GM12878 (cell line): ENCODE results near the gene MACROD2. TPM values are rescaled to one million over a fixed set of nuclear protein-coding genes. Genes with fewer than 3 reads are reported as not detected.

Experiments used
- ATAC-seq: fragments of 200-7000 bp; cut with Tn5 transposase; 3 replicates; pipeline ENCODE4 v1.9.1; 2020; ENCODE audit warnings: mild to moderate bottlenecking, moderate library complexity
- BruUV-seq: library from RNA; stranded (reverse); fragments of 400-500 nt; replicated peaks from 2 replicates; lab custom pipeline; 2021; lab: Mats Ljungman, UMichigan
- CTCF ChIA-PET: fragments of 300-600 bp; sonication (Branson Sonifier 250); formaldehyde crosslinking; extraction: SDS; loops from one replicate; lab custom pipeline; 2021; ENCODE audit warnings: inconsistent platforms; lab: Yijun Ruan, JAX
- POLR2A ChIA-PET: fragments of 350-600 bp; formaldehyde crosslinking; extraction: SDS; loops from one replicate; lab custom pipeline; 2021; ENCODE audit warnings: inconsistent platforms; lab: Charles Lee
- RAD21 ChIA-PET: fragments of 300-600 bp; sonication (Branson Sonifier 250); formaldehyde crosslinking; loops from one replicate; lab custom pipeline; 2023; ENCODE audit warnings: antibody characterized with exemption; ENCODE audit not compliant: unreplicated experiment; lab: Charles Lee
- SMC1A ChIA-PET: fragments of 300-600 bp; sonication (Branson Sonifier 250); formaldehyde crosslinking; loops from one replicate; lab custom pipeline; 2023; ENCODE audit not compliant: unreplicated experiment, uncharacterized antibody; lab: Charles Lee
- DNase-seq: peaks from one replicate; pipeline ENCODE4 v3.0.0-alpha.2; 2011; ENCODE audit warnings: low read depth, low spot score
- FAIRE-seq: peaks from 3 replicates; lab custom pipeline; 2011; peaks lifted over from hg19 to GRCh38; lab: Jason Lieb, UNC
- H2AFZ ChIP-seq: 2 replicates; pipeline ENCODE4 v1.6.0; 2011; ENCODE audit warnings: low read depth, low read length, control low read depth; ENCODE audit not compliant: control insufficient read depth
- H3K27ac ChIP-seq: 2 replicates; pipeline ENCODE4 v1.5.1; 2011; ENCODE audit warnings: control low read depth; ENCODE audit not compliant: control insufficient read depth, insufficient read depth
- H3K27me3 ChIP-seq, 2 experiments: replicated peaks in 1 of 2; 2 replicates each; pipeline versions ENCODE4 v1.6.0 to v1.6.1; 2011; ENCODE audit warnings: low read length in 1 of 2; ENCODE audit not compliant: control insufficient read depth in 2 of 2, insufficient read depth in 2 of 2
- H3K36me3 ChIP-seq, 2 experiments: 2 replicates each; pipeline ENCODE4 v1.5.1; 2011; ENCODE audit warnings: low read length in 1 of 2; ENCODE audit not compliant: control insufficient read depth in 2 of 2, insufficient read depth in 2 of 2
- H3K4me1 ChIP-seq: 2 replicates; pipeline ENCODE4 v1.6.1; 2011; ENCODE audit warnings: mild to moderate bottlenecking, low read length, moderate library complexity, mixed read lengths; ENCODE audit not compliant: control insufficient read depth, insufficient read depth
- H3K4me2 ChIP-seq: 2 replicates; pipeline ENCODE4 v1.6.0; 2011; ENCODE audit warnings: control low read depth; ENCODE audit not compliant: control insufficient read depth, insufficient read depth
- H3K4me3 ChIP-seq: fragments of 200-600 bp; sonication (generic); 2 replicates; pipeline ENCODE4 v1.5.1; 2016
- H3K79me2 ChIP-seq: 2 replicates; pipeline ENCODE4 v1.6.0; 2011; ENCODE audit warnings: low read length; ENCODE audit not compliant: control insufficient read depth, insufficient read depth
- H3K9ac ChIP-seq: 2 replicates; pipeline ENCODE4 v1.8.0; 2011; ENCODE audit warnings: low read length, control low read depth, mixed read lengths; ENCODE audit not compliant: control insufficient read depth, insufficient read depth
- H3K9me3 ChIP-seq: replicated peaks from 3 replicates; pipeline ENCODE4 v1.5.1; 2011; ENCODE audit warnings: mild to moderate bottlenecking, low read length; ENCODE audit not compliant: control insufficient read depth, insufficient read depth
- H4K20me1 ChIP-seq: 2 replicates; pipeline ENCODE4 v1.6.0; 2011; ENCODE audit not compliant: control insufficient read depth, insufficient read depth
- BRCA1 ChIP-seq: IDR thresholded peaks from 2 replicates; pipeline ENCODE4 v1.6.1; 2011; ENCODE audit warnings: low read depth, low read length, improper control_type of control experiment
- CHD1 ChIP-seq: IDR thresholded peaks from 2 replicates; pipeline ENCODE4 v1.6.1; 2012; ENCODE audit warnings: low read depth, low read length, improper control_type of control experiment
- GATAD2B ChIP-seq: fragments of 450-650 bp; conservative IDR thresholded peaks from 2 replicates; pipeline ENCODE4 v1.6.1; 2017; ENCODE audit warnings: low read depth, mild to moderate bottlenecking, moderate library complexity
- HCFC1 ChIP-seq: fragments of 150-350 bp; IDR thresholded peaks from 2 replicates; pipeline ENCODE4 v1.6.1; 2014; ENCODE audit warnings: low read length
- HSF1 ChIP-seq: fragments of 150-350 bp; IDR thresholded peaks from 2 replicates; pipeline ENCODE4 v1.6.1; 2014; ENCODE audit warnings: mild to moderate bottlenecking, low read depth, low read length
- IKZF1 ChIP-seq: fragments of 450-650 bp; conservative IDR thresholded peaks from 2 replicates; pipeline ENCODE4 v1.6.1; 2017; ENCODE audit warnings: antibody characterized with exemption, mild to moderate bottlenecking
- NR2C2 ChIP-seq: IDR thresholded peaks from 2 replicates; pipeline ENCODE4 v1.6.1; 2011; ENCODE audit warnings: borderline replicate concordance, low read depth; ENCODE audit not compliant: control insufficient read depth, insufficient read length
- SMAD5 ChIP-seq: IDR thresholded peaks from 2 replicates; pipeline ENCODE4 v1.6.1; 2016; ENCODE audit warnings: antibody characterized with exemption, low read depth
- SRF ChIP-seq, 2 experiments: IDR thresholded peaks; 2 replicates each; pipeline ENCODE4 v1.6.1; 2011; ENCODE audit warnings: low read depth in 2 of 2, low read length in 2 of 2, mild to moderate bottlenecking in 1 of 2, moderate library complexity in 1 of 2
- SUZ12 ChIP-seq: fragments of 200-600 bp; sonication (generic); IDR thresholded peaks from one replicate; pipeline ENCODE4 v1.6.1; 2018; ENCODE audit warnings: antibody characterized with exemption, mild to moderate bottlenecking; ENCODE audit not compliant: unreplicated experiment
- TAF1 ChIP-seq: IDR thresholded peaks from 2 replicates; pipeline ENCODE4 v1.6.1; 2011; ENCODE audit warnings: mild to moderate bottlenecking, low read depth, low read length, borderline replicate concordance
- TARDBP ChIP-seq: IDR thresholded peaks from 2 replicates; pipeline ENCODE4 v1.6.1; 2016; ENCODE audit warnings: borderline replicate concordance
- TBL1XR1 ChIP-seq: IDR thresholded peaks from 2 replicates; pipeline ENCODE4 v1.6.1; 2012; ENCODE audit warnings: low read depth, low read length, improper control_type of control experiment
- YY1 ChIP-seq: IDR thresholded peaks from 2 replicates; pipeline ENCODE4 v1.6.1; 2011; ENCODE audit warnings: low read depth, mild to moderate bottlenecking, low read length
- in situ Hi-C: fragments of 300-500 bp; cut with MboI; formaldehyde crosslinking; loops from 9 replicates; pipeline ENCODE4 v1.14.3; 2018; ENCODE audit warnings: mixed read lengths
- intact Hi-C: fragments of 100-400 bp; cut with micrococcal nuclease; formaldehyde crosslinking; loops from one replicate; pipeline ENCODE4 v1.14.2; 2022; ENCODE audit not compliant: unreplicated experiment
- polyA plus RNA-seq, 11 experiments: library from polyadenylated mRNA; depleted of rRNA in 4 of 11; unstranded in 6 of 11; stranded (reverse) in 5 of 11; fragments of >200 nt; fragmentation: Nextera tagmentation in 4 of 11; fragmentation: Illumina TruSeq in 1 of 11; extraction: Ambion mirVana in 4 of 11; extraction: Trizol in 1 of 11; gene quantifications; 1 replicate in 1 of 11; 2 replicates in 10 of 11; pipeline versions ENCODE4 v1.2.1 to v1.2.3, GENCODE V29; 2011 to 2016; ENCODE audit warnings: inconsistent platforms in 2 of 11, missing spikeins in 2 of 11, low read depth in 1 of 11
- total RNA-seq, 4 experiments: library from RNA; depleted of rRNA in 3 of 4; stranded (reverse); fragments of >200 nt in 3 of 4; fragmentation: Illumina TruSeq in 1 of 4; extraction: Trizol in 1 of 4; gene quantifications; 2 replicates each; pipeline versions ENCODE4 v1.2.1 to v1.2.3, GENCODE V29; 2013 to 2021
- TF ChIP-seq, protein P1 (sequence below): IDR thresholded peaks from 2 replicates; pipeline ENCODE4 v1.6.1; 2011; ENCODE audit warnings: borderline replicate concordance, low read depth, mild to moderate bottlenecking, moderate library complexity, mixed read lengths, low read length; ENCODE audit not compliant: insufficient read depth; ENCODE audit errors: extremely low read length
- TF ChIP-seq, protein P2 (sequence below): fragments of 450-650 bp; formaldehyde crosslinking; IDR thresholded peaks from 2 replicates; pipeline ENCODE4 v1.5.0; 2022; ENCODE audit warnings: mild to moderate bottlenecking, missing genetic modification characterization

The MACROD2 gene
- total and polyA plus RNA-seq, 10 of the 15 experiments (the other 5 are each of a cell fraction or from before 2014, with no cell fraction given), result 1.1 to 21.5 (median 2.2) TPM

DNA sequence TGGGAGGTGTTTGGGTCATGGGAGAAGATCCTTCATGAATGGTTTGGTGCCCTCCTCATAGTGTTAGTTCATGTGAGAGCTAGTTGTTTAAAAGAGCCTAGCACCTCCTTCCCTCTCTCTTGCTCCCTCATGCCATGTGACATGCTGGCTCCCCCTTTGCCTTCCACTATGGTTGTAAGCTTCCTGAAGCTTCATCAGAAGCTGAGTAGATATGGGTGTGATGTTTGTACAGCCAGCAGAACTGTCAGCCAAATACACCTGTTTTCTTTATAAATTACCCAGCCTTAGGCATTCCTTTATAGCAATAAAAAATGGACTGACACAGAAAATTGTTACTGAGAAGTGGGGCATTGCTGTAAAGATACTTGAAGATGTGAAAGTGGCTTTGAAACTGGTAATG, 1073.2 kb downstream of the MACROD2 start:
- ChIA-PET RAD21 (no interaction called here), CTCF (no interaction called here), SMC1A (no interaction called here), POLR2A (no interaction called here)
- TF ChIP-seq TBL1XR1 (no peak), SMAD5 (no peak), HSF1 (no peak), YY1 (no peak), HCFC1 (no peak), CHD1 (no peak), NR2C2 (no peak), SUZ12 (no peak), SRF (IDR thresholded peaks at IDR 0.05; ENCODE audit: low read depth in 2 of 2, low read length in 2 of 2) (no peak), IKZF1 (no peak), BRCA1 (no peak), GATAD2B (no peak), TAF1 (no peak), TARDBP (no peak)
- TF ChIP-seq, protein P1, sequence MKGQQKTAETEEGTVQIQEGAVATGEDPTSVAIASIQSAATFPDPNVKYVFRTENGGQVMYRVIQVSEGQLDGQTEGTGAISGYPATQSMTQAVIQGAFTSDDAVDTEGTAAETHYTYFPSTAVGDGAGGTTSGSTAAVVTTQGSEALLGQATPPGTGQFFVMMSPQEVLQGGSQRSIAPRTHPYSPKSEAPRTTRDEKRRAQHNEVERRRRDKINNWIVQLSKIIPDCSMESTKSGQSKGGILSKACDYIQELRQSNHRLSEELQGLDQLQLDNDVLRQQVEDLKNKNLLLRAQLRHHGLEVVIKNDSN, result no peak
- TF ChIP-seq, protein P2, sequence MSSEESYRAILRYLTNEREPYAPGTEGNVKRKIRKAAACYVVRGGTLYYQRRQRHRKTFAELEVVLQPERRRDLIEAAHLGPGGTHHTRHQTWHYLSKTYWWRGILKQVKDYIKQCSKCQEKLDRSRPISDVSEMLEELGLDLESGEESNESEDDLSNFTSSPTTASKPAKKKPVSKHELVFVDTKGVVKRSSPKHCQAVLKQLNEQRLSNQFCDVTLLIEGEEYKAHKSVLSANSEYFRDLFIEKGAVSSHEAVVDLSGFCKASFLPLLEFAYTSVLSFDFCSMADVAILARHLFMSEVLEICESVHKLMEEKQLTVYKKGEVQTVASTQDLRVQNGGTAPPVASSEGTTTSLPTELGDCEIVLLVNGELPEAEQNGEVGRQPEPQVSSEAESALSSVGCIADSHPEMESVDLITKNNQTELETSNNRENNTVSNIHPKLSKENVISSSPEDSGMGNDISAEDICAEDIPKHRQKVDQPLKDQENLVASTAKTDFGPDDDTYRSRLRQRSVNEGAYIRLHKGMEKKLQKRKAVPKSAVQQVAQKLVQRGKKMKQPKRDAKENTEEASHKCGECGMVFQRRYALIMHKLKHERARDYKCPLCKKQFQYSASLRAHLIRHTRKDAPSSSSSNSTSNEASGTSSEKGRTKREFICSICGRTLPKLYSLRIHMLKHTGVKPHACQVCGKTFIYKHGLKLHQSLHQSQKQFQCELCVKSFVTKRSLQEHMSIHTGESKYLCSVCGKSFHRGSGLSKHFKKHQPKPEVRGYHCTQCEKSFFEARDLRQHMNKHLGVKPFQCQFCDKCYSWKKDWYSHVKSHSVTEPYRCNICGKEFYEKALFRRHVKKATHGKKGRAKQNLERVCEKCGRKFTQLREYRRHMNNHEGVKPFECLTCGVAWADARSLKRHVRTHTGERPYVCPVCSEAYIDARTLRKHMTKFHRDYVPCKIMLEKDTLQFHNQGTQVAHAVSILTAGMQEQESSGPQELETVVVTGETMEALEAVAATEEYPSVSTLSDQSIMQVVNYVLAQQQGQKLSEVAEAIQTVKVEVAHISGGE (CRISPR knock-in tag), result no peak
- Histone ChIP-seq H3K4me3 (no peak overlapping the region), H3K27ac (no peak overlapping the region), H3K79me2 (no peaks in the 10 kb centered on the region), H2AFZ (no peak overlapping the region), H3K9ac (no peak overlapping the region), H4K20me1 (no peaks in the 10 kb centered on the region), H3K27me3 (no peaks in the 10 kb centered on the region), H3K4me1 (no peaks in the 10 kb centered on the region), H3K9me3 (no peaks in the 10 kb centered on the region), H3K36me3 (no peaks in the 10 kb centered on the region), H3K4me2 (no peak overlapping the region)
- ATAC-seq (no peak), DNase-seq (no peak), FAIRE-seq (no peak)
- in situ Hi-C loops (no loop called here), intact Hi-C loops (no loop called here)
- no TSS peak for BruUV-seq
